ENCODE results near the gene RAB2B.

- TF ChIP-seq EZH2phosphoT487 (IDR thresholded peaks at IDR 0.05; ENCODE audit: borderline replicate concordance) (no peak), CTCF (conservative IDR thresholded peaks at IDR 0.05; ENCODE audit: low read length) (no peak)
Observed at GRCh38 chr14:21455592-21455911, 21.2 kb downstream of the RAB2B start.

All from Loucy (cell line).